Colonic mucosa (tissue), 4 donors: ENCODE measurements around the gene ALS2CL. TPM values are rescaled to one million over a fixed set of nuclear protein-coding genes. Genes with fewer than 3 reads are reported as not detected.

Experiments
- DNase-seq: peaks from one replicate; pipeline ENCODE4 v3.0.0-alpha.2; 2020
- H3K27ac ChIP-seq: fragments of 200-600 bp; one replicate; pipeline ENCODE4 v1.8.0; 2021
- H3K27me3 ChIP-seq: fragments of 200-600 bp; one replicate; pipeline ENCODE4 v1.8.0; 2021
- H3K36me3 ChIP-seq: fragments of 200-600 bp; one replicate; pipeline ENCODE4 v1.8.0; 2021
- H3K4me1 ChIP-seq: fragments of 200-600 bp; one replicate; pipeline ENCODE4 v1.8.0; 2021; ENCODE audit warnings: mild to moderate bottlenecking
- H3K4me3 ChIP-seq: fragments of 200-600 bp; one replicate; pipeline ENCODE4 v1.8.0; 2021
- H3K9ac ChIP-seq, 2 donors: one replicate each; pipeline ENCODE4 v1.7.0; 2013; ENCODE audit warnings: control low read depth in 2 of 2, low read depth in 2 of 2, low read length in 2 of 2
- H3K9me3 ChIP-seq: fragments of 200-600 bp; one replicate; pipeline ENCODE4 v1.8.0; 2021
- intact Hi-C: fragments of 100-400 bp; cut with DNase I; formaldehyde crosslinking; loops from one replicate; pipeline ENCODE4 v1.14.1; 2022
- total RNA-seq, 2 donors: library from RNA; stranded (reverse); fragmentation: NEBNext Ultra II Directional in 1 of 2; extraction: Animal tissue kit (Norgen Biotek cat#: 25700) in 1 of 2; gene quantifications; one replicate each; pipeline ENCODE4 v1.2.1, GENCODE V29; 2021
- TF ChIP-seq, protein P1 (sequence below): fragments of 200-600 bp; IDR thresholded peaks from one replicate; pipeline ENCODE4 v1.8.0; 2022; ENCODE audit warnings: antibody characterized with exemption, mild to moderate bottlenecking
- donor health status: healthy.
- donor health status: DM: no; HTN: no; CAD: no.
- donor health status: DM: no; HTN: no; CAD: no.

ALS2CL gene
- total RNA-seq, 2 donors from 2014 or later: 21.8 to 40.3 TPM

DNA sequence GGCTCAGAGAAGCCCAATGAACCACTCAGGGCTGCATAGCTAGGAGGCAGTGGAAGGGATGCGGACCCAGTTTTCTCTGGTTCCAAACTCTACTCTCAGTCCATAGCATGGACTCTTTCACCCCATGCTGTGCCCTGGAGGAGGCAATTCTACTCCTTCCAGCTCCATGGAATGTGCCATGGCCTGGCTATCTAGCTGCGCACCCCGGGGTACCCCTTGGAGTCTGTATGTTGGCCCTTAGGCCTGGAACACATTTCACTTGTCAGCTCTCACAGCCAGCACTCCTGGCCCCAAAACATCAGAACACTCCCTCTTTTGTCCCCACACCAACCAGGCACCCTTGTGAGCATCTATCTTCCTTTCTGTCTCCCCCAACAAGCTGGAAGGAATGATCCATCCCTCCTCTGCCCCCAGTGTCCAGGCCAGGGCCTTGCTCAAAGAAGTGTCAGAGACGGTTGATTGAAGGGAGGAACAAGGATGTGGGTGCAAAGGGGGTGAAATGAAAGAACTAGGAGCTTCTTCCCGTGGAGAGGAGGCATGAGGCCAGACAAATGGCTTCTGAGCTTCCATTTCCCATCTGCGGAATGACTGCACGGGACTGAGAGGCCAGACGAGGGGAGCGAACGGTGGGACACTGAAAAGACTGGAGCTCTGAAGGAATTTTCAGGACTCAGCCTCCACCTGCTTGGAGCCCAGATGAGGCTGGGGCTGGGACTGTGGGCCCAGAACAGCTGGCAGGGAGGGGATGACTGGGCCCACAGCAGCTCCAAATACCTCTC, 21.4 kb upstream of the ALS2CL start:
- DNase-seq: no peak
- intact Hi-C loops: no loop called here

DNA sequence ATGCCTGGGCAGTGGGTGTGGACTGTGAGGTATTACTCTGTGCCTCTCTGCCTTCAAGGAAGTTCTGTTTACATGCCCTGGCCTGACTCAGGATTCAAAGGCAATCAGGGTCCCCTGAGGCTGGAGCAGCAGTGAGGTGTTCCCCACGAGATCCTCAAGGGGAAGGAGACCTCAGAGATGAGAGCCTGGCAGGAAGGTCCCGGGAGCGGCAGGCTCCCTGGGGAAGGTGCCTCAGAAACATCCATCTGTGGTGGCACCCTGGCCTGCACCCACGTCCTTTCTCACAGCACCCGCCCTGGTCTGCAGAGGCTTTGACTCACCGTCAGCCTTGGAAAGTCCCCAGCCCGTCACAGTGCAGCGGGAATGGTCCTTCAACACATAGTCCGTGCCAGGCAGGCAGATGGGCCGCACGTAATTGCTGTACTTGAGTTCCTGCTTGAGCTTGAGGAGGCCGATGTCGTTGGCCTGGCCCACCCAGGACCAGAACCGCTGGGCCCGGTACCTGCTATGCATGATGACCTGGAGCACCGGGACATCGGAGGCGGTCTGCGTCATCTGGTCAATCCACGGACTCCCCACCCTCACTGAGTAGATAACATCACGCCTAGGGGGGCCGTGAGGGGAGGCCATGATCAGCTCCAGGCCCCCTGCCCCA, 20.5 kb upstream of the ALS2CL start:
- no peak for DNase-seq
- intact Hi-C loops: no loop called here
- no peaks in the 10 kb centered on the region for H3K9me3 ChIP-seq
- H3K9ac ChIP-seq: no peak overlapping the region
- TF ChIP-seq, protein P1, sequence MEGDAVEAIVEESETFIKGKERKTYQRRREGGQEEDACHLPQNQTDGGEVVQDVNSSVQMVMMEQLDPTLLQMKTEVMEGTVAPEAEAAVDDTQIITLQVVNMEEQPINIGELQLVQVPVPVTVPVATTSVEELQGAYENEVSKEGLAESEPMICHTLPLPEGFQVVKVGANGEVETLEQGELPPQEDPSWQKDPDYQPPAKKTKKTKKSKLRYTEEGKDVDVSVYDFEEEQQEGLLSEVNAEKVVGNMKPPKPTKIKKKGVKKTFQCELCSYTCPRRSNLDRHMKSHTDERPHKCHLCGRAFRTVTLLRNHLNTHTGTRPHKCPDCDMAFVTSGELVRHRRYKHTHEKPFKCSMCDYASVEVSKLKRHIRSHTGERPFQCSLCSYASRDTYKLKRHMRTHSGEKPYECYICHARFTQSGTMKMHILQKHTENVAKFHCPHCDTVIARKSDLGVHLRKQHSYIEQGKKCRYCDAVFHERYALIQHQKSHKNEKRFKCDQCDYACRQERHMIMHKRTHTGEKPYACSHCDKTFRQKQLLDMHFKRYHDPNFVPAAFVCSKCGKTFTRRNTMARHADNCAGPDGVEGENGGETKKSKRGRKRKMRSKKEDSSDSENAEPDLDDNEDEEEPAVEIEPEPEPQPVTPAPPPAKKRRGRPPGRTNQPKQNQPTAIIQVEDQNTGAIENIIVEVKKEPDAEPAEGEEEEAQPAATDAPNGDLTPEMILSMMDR: no peak
- no peaks in the 10 kb centered on the region for H3K4me1 ChIP-seq
- H3K27ac ChIP-seq: no peak overlapping the region
- H3K27me3 ChIP-seq: peaks cover 3% of the 10 kb centered on the region
- no peaks in the 10 kb centered on the region for H3K36me3 ChIP-seq
- H3K4me3 ChIP-seq: no peak overlapping the region

More for the DNA sequence above, 21.4 kb upstream of the ALS2CL start:
- Histone ChIP-seq H3K4me1 (no peaks in the 10 kb centered on the region), H3K9me3 (no peaks in the 10 kb centered on the region), H3K27me3 (peaks cover 3% of the 10 kb centered on the region), H3K36me3 (no peaks in the 10 kb centered on the region), H3K9ac (no peak overlapping the region), H3K27ac (no peak overlapping the region), H3K4me3 (no peak overlapping the region)
- TF ChIP-seq, protein P1: no peak

DNA sequence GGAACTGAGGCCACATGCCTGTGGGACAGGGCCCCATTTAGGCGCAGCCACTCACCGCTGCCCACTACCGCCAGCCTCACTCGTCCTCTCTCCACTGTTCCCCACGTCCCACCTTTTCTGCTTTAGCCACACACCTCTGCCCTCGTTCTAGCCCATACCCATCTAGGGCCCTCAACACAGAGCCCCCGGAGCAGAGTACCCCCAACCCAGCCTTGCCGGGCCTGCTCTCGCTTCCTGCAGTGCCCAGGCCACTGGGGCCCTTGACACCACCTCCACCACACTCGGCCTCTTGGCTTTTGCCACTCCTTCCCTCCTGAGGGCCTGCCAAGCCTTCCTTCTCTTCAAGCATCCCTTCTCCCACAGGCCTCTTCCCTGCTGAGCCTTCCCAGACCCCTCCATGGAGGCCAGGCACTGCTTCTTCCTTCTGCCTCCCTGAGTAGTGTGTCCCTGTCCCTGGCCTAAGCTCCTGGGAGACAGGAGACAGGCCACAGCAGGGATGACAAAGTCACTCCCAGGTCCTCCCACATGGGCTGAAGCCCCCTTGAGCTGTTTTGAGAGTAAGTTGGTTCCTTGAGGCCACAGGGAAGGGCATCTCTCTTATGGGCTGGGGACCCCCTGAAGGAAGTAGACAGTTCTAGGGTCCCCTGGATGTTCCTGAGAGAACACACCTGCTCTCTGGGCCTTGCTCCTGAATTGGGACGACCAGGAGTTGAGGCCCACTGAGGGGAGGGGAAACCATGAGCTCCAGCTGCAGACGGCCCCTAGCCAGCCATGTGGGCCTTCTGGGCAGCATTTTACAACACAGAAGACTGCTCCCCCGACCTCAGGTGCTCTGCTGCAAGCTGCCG, 19.8 kb upstream of the ALS2CL start:
- H3K36me3 ChIP-seq: no peaks in the 10 kb centered on the region
- TF ChIP-seq, protein P1: no peak
- H3K4me3 ChIP-seq: no peak overlapping the region
- H3K9ac ChIP-seq: no peak overlapping the region
- H3K9me3 ChIP-seq: no peaks in the 10 kb centered on the region
- intact Hi-C loops: no loop called here
- no peak overlapping the region for H3K27ac ChIP-seq
- no peak for DNase-seq
- no peaks in the 10 kb centered on the region for H3K4me1 ChIP-seq
- peaks cover 3% of the 10 kb centered on the region for H3K27me3 ChIP-seq

DNA sequence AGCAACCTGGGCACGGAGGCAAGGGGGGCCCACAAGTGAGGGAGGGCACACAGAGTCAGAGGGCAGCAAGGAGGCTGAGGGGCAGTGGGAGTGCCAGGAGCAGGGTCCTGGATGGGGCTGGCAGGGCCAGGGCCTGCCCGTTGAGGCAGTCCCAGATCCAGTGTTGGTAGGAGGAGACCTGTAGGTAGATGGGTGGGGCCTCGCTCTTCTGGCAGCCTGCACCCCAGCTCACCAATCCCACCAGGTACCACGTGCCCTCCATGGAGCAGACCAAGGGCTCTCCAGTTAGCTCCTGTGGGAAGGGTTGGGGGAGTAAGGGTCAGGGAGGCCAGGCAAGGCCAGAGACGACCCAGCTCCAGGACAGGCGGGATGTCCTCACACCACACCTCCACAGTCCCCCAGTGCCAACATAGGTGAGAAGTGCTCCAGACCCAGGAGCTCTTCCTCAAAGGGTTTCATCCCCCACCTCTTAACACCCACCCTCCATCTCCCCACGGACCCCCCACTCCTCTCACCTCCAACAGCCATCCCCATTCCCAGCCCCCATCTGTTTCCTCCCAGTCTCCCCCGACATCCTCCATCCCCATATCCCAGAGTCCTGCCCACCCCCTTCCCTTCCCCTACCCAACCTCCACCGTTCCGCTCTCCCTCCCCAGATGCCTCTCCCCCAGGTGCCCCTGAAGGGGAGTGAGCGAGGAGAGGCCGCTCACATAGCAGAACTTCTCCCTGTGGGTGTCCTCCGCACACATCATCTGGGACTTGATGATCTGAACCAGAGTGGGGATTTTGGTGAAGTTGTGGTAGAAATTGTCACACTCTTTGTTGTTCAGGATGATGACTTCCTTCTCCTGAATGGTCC, 18.9 kb upstream of the ALS2CL start:
- no peaks in the 10 kb centered on the region for H3K4me1 ChIP-seq
- no peak overlapping the region for H3K4me3 ChIP-seq
- TF ChIP-seq, protein P1: no peak
- DNase-seq: no peak
- H3K9ac ChIP-seq: no peak overlapping the region
- no peaks in the 10 kb centered on the region for H3K36me3 ChIP-seq
- no peak overlapping the region for H3K27ac ChIP-seq
- H3K27me3 ChIP-seq: no peaks in the 10 kb centered on the region
- intact Hi-C loops: no loop called here
- H3K9me3 ChIP-seq: no peaks in the 10 kb centered on the region

DNA sequence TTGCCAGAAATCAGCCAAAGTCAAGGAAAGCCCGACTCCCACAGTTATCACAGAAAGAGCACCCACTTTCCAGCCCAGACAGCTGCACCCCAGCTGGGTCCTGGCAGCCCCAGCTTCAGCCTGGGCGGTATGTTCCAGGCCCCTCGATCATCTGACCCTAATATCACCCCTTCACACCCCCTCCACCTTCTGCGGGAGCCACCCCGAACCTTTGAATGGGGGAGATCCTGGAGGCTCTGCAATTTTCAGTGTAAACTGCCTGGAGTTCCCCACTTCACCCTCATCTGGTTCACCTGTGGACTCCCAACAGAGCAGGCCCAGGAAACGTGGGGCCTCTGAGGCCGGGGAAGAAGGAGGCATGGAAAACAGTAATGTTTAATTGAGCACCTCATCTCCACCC, 18.3 kb upstream of the ALS2CL start:
- TF ChIP-seq, protein P1: no peak
- no peaks in the 10 kb centered on the region for H3K27me3 ChIP-seq
- no peak overlapping the region for H3K9ac ChIP-seq
- intact Hi-C loops: no loop called here
- H3K27ac ChIP-seq: no peak overlapping the region
- no peaks in the 10 kb centered on the region for H3K4me1 ChIP-seq
- H3K4me3 ChIP-seq: no peak overlapping the region
- H3K36me3 ChIP-seq: no peaks in the 10 kb centered on the region
- DNase-seq: no peak
- H3K9me3 ChIP-seq: no peaks in the 10 kb centered on the region
